Measurements from ENCODE around the gene SSBP3. TPM values are rescaled to one million over a fixed set of nuclear protein-coding genes. Genes with fewer than 3 reads are reported as not detected.
"Not testable (repeated sequence)": the region's sequence is repeated elsewhere in the genome, so short reads cannot be mapped to it uniquely, and the experiment has no call there.

The SSBP3 gene
- total RNA-seq, 4 donors from 2014 or later: 32.0 to 70.2 (median 60.3) TPM

DNA sequence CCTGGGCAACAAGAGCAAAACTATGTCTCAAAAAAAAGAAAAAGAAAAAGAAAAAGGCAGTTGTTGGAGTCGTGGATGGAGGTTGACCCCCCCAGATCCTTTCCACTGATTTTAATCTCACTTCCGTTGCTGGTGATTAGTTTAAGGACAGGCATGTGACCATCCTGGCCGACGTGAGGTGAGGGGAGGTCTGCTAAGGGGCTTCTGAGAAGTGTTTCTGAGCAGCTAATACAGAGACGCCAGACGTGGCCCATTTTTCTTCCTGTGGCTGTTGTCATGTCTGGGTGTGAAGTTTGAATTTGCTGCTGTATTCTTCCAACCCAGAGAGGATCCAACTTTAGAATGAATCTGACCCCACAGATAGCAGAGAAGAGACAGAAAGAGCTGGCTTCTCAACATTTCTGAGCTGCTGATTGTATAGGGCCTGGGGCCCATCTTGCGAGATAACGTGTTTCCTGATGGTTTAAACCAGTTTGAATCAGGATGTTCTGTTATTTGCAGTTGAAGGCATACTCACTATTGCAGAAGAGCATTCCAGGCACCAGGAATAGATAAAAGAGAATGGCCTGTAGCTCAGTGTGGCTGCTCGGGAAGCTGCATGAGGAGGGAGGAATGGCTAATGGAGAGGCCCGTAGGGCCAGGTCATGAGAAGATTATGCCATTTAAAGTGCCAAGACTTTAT, 22.8 kb upstream of the SSBP3 start:
- WGBS, 2 donors: 70 to 74% methylated on average over 10 of the region's 10 CpGs
- H3K27ac ChIP-seq: no peak overlapping the region
- H3K4me3 ChIP-seq: no peak overlapping the region
- H3K36me3 ChIP-seq: no peaks in the 10 kb centered on the region
- no peaks in the 10 kb centered on the region for H3K27me3 ChIP-seq
- DNase-seq (ENCODE audit: low spot score in 2 of 2): no peak
- TF ChIP-seq, protein P1, sequence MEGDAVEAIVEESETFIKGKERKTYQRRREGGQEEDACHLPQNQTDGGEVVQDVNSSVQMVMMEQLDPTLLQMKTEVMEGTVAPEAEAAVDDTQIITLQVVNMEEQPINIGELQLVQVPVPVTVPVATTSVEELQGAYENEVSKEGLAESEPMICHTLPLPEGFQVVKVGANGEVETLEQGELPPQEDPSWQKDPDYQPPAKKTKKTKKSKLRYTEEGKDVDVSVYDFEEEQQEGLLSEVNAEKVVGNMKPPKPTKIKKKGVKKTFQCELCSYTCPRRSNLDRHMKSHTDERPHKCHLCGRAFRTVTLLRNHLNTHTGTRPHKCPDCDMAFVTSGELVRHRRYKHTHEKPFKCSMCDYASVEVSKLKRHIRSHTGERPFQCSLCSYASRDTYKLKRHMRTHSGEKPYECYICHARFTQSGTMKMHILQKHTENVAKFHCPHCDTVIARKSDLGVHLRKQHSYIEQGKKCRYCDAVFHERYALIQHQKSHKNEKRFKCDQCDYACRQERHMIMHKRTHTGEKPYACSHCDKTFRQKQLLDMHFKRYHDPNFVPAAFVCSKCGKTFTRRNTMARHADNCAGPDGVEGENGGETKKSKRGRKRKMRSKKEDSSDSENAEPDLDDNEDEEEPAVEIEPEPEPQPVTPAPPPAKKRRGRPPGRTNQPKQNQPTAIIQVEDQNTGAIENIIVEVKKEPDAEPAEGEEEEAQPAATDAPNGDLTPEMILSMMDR (IDR thresholded peaks at IDR 0.05): no peak
- no peak for TF ChIP-seq POLR2A (IDR thresholded peaks at IDR 0.05)
- no peak for TF ChIP-seq EP300 (IDR thresholded peaks at IDR 0.05)
- no peaks in the 10 kb centered on the region for H3K4me1 ChIP-seq
- H3K9me3 ChIP-seq: no peaks in the 10 kb centered on the region

DNA sequence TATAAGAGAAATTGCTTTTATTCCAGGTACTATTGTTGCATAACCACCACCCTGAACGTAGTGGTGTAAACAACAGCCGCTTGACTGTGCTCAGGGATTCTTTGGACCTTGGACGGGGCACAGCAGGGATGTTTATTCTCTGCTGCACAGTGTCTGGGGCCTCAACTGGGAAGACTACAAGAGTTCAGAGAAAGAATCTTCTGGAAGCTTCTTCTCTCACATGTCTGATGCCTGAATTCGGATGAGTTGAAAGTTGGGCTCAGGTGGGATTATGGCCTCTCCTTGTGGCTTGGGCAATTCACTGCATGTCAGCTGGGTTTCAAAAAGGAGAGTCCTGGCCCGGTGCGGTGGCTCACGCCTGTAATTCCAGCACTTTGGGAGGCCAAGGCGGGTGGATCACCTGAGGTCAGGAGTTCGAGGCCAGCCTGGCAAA, 19.0 kb upstream of the SSBP3 start:
- no peaks in the 10 kb centered on the region for H3K27me3 ChIP-seq
- 87 to 91% methylated on average over 9 of the region's 9 CpGs for WGBS, 2 donors
- no peak for DNase-seq (ENCODE audit: low spot score in 2 of 2)
- H3K36me3 ChIP-seq: no peaks in the 10 kb centered on the region
- H3K9me3 ChIP-seq: no peaks in the 10 kb centered on the region
- no peaks in the 10 kb centered on the region for H3K4me1 ChIP-seq
- TF ChIP-seq POLR2A (IDR thresholded peaks at IDR 0.05) (no peak), EP300 (IDR thresholded peaks at IDR 0.05) (no peak)
- TF ChIP-seq, protein P1 (IDR thresholded peaks at IDR 0.05): no peak
- H3K4me3 ChIP-seq: no peak overlapping the region
- no peak overlapping the region for H3K27ac ChIP-seq

DNA sequence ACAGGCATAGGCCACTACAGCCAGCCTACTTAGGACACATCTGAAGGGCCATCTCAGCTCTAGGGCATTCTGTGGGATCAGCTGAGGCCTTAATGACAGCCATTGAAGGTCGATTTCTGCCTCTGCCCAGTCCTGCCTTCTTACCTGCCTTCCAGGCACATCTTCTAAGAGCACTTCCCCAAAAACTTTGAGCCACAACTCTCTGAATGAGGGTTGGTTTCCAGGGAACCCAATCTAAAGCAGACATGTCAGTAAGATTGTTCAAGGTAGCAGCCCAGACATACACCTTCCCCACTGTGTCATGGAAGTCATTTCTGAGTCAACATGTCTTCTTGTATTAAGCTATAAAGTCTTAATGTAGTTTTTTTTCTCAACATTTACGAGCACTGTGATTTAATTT, 18.2 kb upstream of the SSBP3 start:
- Histone ChIP-seq H3K27ac (no peak overlapping the region), H3K4me3 (no peak overlapping the region), H3K4me1 (no peaks in the 10 kb centered on the region), H3K9me3 (no peaks in the 10 kb centered on the region), H3K27me3 (no peaks in the 10 kb centered on the region), H3K36me3 (no peaks in the 10 kb centered on the region)
- no peak for TF ChIP-seq EP300 (IDR thresholded peaks at IDR 0.05)
- TF ChIP-seq, protein P1 (IDR thresholded peaks at IDR 0.05): no peak
- no peak for TF ChIP-seq POLR2A (IDR thresholded peaks at IDR 0.05)
- WGBS, 2 donors: 66 to 81% methylated on average over 2 of the region's 2 CpGs
- no peak for DNase-seq (ENCODE audit: low spot score in 2 of 2)

DNA sequence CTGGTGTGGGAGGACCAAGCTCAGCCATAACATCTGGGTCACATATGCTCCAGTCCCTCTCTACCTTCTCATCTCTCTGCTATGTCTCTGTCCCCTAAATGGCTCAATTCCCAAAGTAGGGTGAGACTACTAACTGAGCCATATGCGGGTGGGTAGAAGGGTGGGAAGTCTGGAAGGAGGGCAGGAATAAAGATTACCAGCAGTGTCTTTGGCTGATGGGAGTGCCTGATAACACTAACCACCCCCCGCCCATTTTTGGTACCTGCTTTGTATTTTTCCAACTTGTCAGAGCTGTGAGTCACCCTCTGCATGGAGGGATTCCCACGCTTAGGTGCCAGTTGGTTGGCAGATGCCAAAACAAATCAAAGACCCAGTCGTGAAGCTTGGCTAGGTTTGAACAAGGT, 14.9 kb upstream of the SSBP3 start:
- Histone ChIP-seq H3K9me3 (no peaks in the 10 kb centered on the region), H3K4me3 (no peak overlapping the region), H3K36me3 (no peaks in the 10 kb centered on the region), H3K27me3 (no peaks in the 10 kb centered on the region), H3K4me1 (no peaks in the 10 kb centered on the region), H3K27ac (no peak overlapping the region)
- TF ChIP-seq POLR2A (IDR thresholded peaks at IDR 0.05) (no peak), EP300 (IDR thresholded peaks at IDR 0.05) (no peak)
- TF ChIP-seq, protein P1 (IDR thresholded peaks at IDR 0.05): no peak
- WGBS, 2 donors: 80 to 81% methylated on average over 4 of the region's 4 CpGs
- no peak for DNase-seq (ENCODE audit: low spot score in 2 of 2)

DNA sequence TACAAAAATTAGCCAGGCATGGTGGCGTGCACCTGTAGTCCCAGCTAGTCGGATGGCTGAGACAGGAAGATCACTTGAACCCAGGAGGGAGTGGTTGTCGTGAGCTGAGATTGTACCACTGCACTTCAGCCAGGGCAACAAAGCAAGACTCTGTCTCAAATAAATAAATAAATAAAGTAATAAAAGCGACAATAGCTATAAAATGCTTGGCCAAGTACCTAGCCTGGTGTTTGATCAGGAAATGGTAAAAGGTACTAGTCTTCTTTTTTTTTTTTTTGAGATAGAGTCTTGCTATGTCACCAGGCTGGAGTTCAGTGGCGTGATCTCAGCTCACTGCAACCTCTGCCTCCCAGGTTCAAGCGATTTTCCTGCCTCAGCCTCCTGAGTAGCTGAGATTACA, 12.4 kb upstream of the SSBP3 start:
- H3K4me1 ChIP-seq; H3K27ac ChIP-seq; DNase-seq (ENCODE audit: low spot score in 2 of 2); H3K36me3 ChIP-seq; H3K4me3 ChIP-seq; H3K27me3 ChIP-seq; H3K9me3 ChIP-seq: not testable (repeated sequence)
- 89 to 92% methylated on average over 6 of the region's 6 CpGs for WGBS, 2 donors

Measured in tibial nerve (tissue), 4 donors.